GM23248 (cell line): ENCODE measurements around the gene TCF12. TPM values are rescaled to one million over a fixed set of nuclear protein-coding genes. Genes with fewer than 3 reads are reported as not detected.

Experiments
- DNase-seq: peaks from one replicate; pipeline ENCODE4 v3.0.0-alpha.2; 2015
- H2AFZ ChIP-seq: fragments of 200-600 bp; sonication (generic); 2 replicates; pipeline ENCODE4 v1.6.1; 2016; ENCODE audit warnings: antibody characterized with exemption
- H3F3A ChIP-seq: fragments of 200-600 bp; sonication (generic); 2 replicates; pipeline ENCODE4 v1.6.1; 2016; ENCODE audit warnings: mild to moderate bottlenecking, antibody characterized with exemption, mixed run types; ENCODE audit not compliant: insufficient read depth
- H3K27ac ChIP-seq: fragments of 200-600 bp; sonication (generic); 2 replicates; pipeline ENCODE4 v1.5.1; 2016; ENCODE audit warnings: mild to moderate bottlenecking
- H3K27me3 ChIP-seq: fragments of 200-600 bp; sonication (generic); replicated peaks from 2 replicates; pipeline ENCODE4 v1.6.1; 2016; ENCODE audit warnings: mild to moderate bottlenecking; ENCODE audit not compliant: insufficient read depth
- H3K36me3 ChIP-seq: fragments of 200-600 bp; sonication (generic); 2 replicates; pipeline ENCODE4 v1.6.1; 2016; ENCODE audit warnings: low read depth, mild to moderate bottlenecking
- H3K4me1 ChIP-seq: fragments of 200-600 bp; sonication (generic); 2 replicates; pipeline ENCODE4 v1.6.1; 2016; ENCODE audit warnings: mild to moderate bottlenecking; ENCODE audit not compliant: insufficient read depth
- H3K4me2 ChIP-seq: fragments of 200-600 bp; sonication (generic); one replicate; pipeline ENCODE4 v1.6.1; 2016; ENCODE audit warnings: mild to moderate bottlenecking; ENCODE audit not compliant: unreplicated experiment
- H3K4me3 ChIP-seq: fragments of 200-600 bp; sonication (generic); 2 replicates; pipeline ENCODE4 v1.5.1; 2016; ENCODE audit warnings: mild to moderate bottlenecking
- H3K79me2 ChIP-seq: fragments of 200-600 bp; sonication (generic); 2 replicates; pipeline ENCODE4 v1.6.1; 2016; ENCODE audit warnings: mild to moderate bottlenecking; ENCODE audit not compliant: insufficient read depth
- H3K9ac ChIP-seq: fragments of 200-600 bp; sonication (generic); 2 replicates; pipeline ENCODE4 v1.6.1; 2016; ENCODE audit warnings: mild to moderate bottlenecking
- H3K9me2 ChIP-seq: fragments of 200-600 bp; sonication (generic); 2 replicates; pipeline ENCODE4 v1.6.1; 2016; ENCODE audit warnings: mixed run types, mild to moderate bottlenecking, moderate library complexity; ENCODE audit not compliant: insufficient read depth
- H3K9me3 ChIP-seq: fragments of 200-600 bp; sonication (generic); one replicate; pipeline ENCODE4 v1.6.1; 2017; ENCODE audit warnings: low read depth
- H4K20me1 ChIP-seq: fragments of 200-600 bp; sonication (generic); 2 replicates; pipeline ENCODE4 v1.6.0; 2016; ENCODE audit not compliant: insufficient read depth
- EZH2 ChIP-seq: fragments of 200-600 bp; sonication (generic); IDR thresholded peaks from 2 replicates; pipeline ENCODE4 v1.6.1; 2018; ENCODE audit warnings: antibody characterized with exemption, mild to moderate bottlenecking; ENCODE audit not compliant: insufficient read depth, poor library complexity, severe bottlenecking
- EZH2phosphoT487 ChIP-seq: fragments of 200-600 bp; sonication (generic); IDR thresholded peaks from 2 replicates; pipeline ENCODE4 v1.6.1; 2018; ENCODE audit warnings: antibody characterized with exemption, moderate library complexity, mild to moderate bottlenecking, low read depth; ENCODE audit not compliant: insufficient read depth
- WGBS, 2 experiments: methylation state at CpG; one replicate each; pipeline ENCODE4 v1.1.6; 2015 to 2017; ENCODE audit warnings: low lambda C conversion rate in 2 of 2, low coverage in 1 of 2; ENCODE audit errors: missing lambda C conversion rate in 2 of 2; 5-methylcytosine and 5-hydroxymethylcytosine counted together
- in situ Hi-C: fragments of 300-500 bp; cut with MboI; formaldehyde crosslinking; loops from 2 replicates; pipeline ENCODE4 v1.15.0; 2020
- polyA plus RNA-seq: library from polyadenylated mRNA; unstranded; fragments of >200 nt; fragmentation: Nextera tagmentation; extraction: Ambion mirVana; gene quantifications from 2 replicates; pipeline ENCODE4 v1.2.1, GENCODE V29; 2016
- total RNA-seq: library from RNA; depleted of rRNA; stranded (reverse); fragments of >200 nt; shearing (Covaris generic); gene quantifications from 2 replicates; pipeline ENCODE4 v1.2.3, GENCODE V29; 2014

The TCF12 gene
- total and polyA plus RNA-seq, 2 experiments from 2014 or later: 53.6 to 58.6 TPM

GRCh38 chr15:56963710-56964109 is 45.3 kb downstream of the TCF12 start:
- in situ Hi-C loops: no loop called here
- Histone ChIP-seq H3K79me2 (peaks cover 99% of the 10 kb centered on the region), H3K27ac (no peak overlapping the region), H3K9ac (no peak overlapping the region; the same call in 1 of the 2 replicates), H3K9me2 (no peaks in the 10 kb centered on the region), H3K36me3 (no peaks in the 10 kb centered on the region), H4K20me1 (peaks cover 23% of the 10 kb centered on the region; the same call in 1 of the 2 replicates), H3K4me2 (no peak overlapping the region), H3K4me1 (peaks cover 53% of the 10 kb centered on the region), H2AFZ (no peak overlapping the region), H3F3A (peaks cover 20% of the 10 kb centered on the region; the same call in 1 of the 2 replicates), H3K27me3 (no peaks in the 10 kb centered on the region), H3K9me3 (no peaks in the 10 kb centered on the region), H3K4me3 (no peak overlapping the region)
- 52 to 57% methylated on average over 4 of the region's 4 CpGs for WGBS, 2 experiments
- TF ChIP-seq EZH2 (no peak), EZH2phosphoT487 (no peak)
- no peak for DNase-seq

- Histone ChIP-seq H3F3A (peaks cover 20% of the 10 kb centered on the region; the same call in 1 of the 2 replicates), H3K4me3 (no peak overlapping the region), H4K20me1 (peaks cover 23% of the 10 kb centered on the region; the same call in 1 of the 2 replicates), H3K9me2 (no peaks in the 10 kb centered on the region), H3K4me1 (peaks cover 52% of the 10 kb centered on the region), H3K36me3 (no peaks in the 10 kb centered on the region), H2AFZ (no peak overlapping the region), H3K27ac (peak overlapping the region; percentile 29), H3K9ac (peak overlapping the region; percentile 12; the same call in 1 of the 2 replicates), H3K4me2 (no peak overlapping the region), H3K79me2 (peaks cover 99% of the 10 kb centered on the region), H3K27me3 (no peaks in the 10 kb centered on the region), H3K9me3 (no peaks in the 10 kb centered on the region)
- peak; percentile 52 for DNase-seq
- TF ChIP-seq EZH2: no peak
- TF ChIP-seq EZH2phosphoT487: no peak
- WGBS, 2 experiments: 43 to 82% methylated on average over 1 of the region's 1 CpG
- in situ Hi-C loops: no loop called here
Observed at GRCh38 chr15:56964182-56964581, 45.7 kb downstream of the TCF12 start.

DNA sequence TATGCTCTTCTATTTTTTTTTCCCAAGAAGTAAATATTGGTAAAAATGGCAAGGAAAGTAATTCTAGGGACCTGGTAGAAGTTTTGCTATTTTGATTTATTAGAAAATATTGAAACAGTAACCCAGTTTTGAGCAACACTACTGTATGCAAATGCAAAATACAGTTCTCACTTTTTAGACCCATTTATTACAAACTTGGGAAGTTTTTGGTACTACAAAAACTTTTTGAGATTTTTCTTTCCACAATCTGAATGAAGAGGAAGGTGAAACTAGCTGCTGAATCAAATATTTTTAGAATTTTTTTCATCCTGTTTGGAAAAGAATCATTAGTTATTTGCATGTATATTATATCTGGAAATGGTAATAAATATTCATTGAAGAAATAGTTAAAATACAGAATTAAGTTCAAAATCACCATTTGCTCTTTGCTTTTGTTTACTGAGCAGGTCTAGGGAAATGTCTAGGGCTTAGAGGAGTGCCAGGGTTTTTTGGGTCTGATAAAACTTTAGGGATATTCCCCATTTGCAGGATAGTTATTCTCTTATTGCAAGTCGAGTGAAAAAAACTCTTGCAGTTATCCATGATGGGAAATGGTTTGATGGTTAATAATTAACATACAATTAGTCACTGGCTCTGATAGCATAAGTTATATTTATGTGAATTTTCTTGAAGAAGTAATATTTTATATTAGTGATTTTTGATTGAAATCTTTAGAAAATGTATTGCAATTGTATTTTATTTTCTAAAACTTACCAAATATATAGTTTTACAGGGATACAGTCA is 47.0 kb downstream of the TCF12 start:
- peaks cover 39% of the 10 kb centered on the region for H3K4me1 ChIP-seq
- no peak overlapping the region for H2AFZ ChIP-seq
- H3F3A ChIP-seq: peaks cover 20% of the 10 kb centered on the region; the same call in 1 of the 2 replicates
- in situ Hi-C loops: no loop called here
- H3K9me2 ChIP-seq: no peaks in the 10 kb centered on the region
- H3K9ac ChIP-seq: no peak overlapping the region
- peaks cover 23% of the 10 kb centered on the region; the same call in 1 of the 2 replicates for H4K20me1 ChIP-seq
- H3K9me3 ChIP-seq: no peaks in the 10 kb centered on the region
- no peak overlapping the region for H3K4me3 ChIP-seq
- peaks cover 99% of the 10 kb centered on the region for H3K79me2 ChIP-seq
- 100% methylated on average over 1 of the region's 1 CpG for WGBS, 2 experiments
- H3K36me3 ChIP-seq: no peaks in the 10 kb centered on the region
- no peak for DNase-seq
- no peaks in the 10 kb centered on the region for H3K27me3 ChIP-seq
- TF ChIP-seq EZH2: no peak
- no peak for TF ChIP-seq EZH2phosphoT487
- H3K4me2 ChIP-seq: no peak overlapping the region
- H3K27ac ChIP-seq: no peak overlapping the region

DNA sequence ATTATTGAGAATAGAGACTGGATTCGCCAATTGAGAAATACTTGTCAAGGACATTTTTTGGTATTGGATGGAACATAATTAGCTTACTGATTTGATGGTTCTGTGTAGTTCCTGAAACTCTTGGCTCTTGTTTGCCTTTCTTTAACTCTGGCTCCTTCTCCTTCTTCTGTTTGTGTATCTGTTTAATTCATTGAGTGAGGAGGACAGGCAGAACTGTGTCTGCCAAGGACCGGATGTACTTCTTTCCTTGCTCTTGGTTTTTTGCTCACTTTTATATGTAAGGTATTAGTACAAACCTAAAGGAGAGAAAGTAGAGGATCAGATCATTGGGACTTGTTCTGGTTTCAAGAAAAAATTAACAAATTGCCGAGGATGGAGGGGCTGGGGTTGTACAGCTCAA is 48.9 kb downstream of the TCF12 start:
- no peak for DNase-seq
- no peaks in the 10 kb centered on the region for H3K9me3 ChIP-seq
- H3F3A ChIP-seq: peaks cover 18% of the 10 kb centered on the region; the same call in 1 of the 2 replicates
- H3K79me2 ChIP-seq: peaks cover 100% of the 10 kb centered on the region
- H3K4me2 ChIP-seq: no peak overlapping the region
- no peak overlapping the region for H3K4me3 ChIP-seq
- H3K27me3 ChIP-seq: no peaks in the 10 kb centered on the region
- H2AFZ ChIP-seq: no peak overlapping the region
- no peak overlapping the region for H3K27ac ChIP-seq
- no peaks in the 10 kb centered on the region for H3K9me2 ChIP-seq
- in situ Hi-C loops: no loop called here
- WGBS, 2 experiments: 95 to 97% methylated on average over 3 of the region's 3 CpGs
- peaks cover 22% of the 10 kb centered on the region; the same call in 1 of the 2 replicates for H4K20me1 ChIP-seq
- TF ChIP-seq EZH2: no peak
- TF ChIP-seq EZH2phosphoT487: no peak
- H3K4me1 ChIP-seq: peaks cover 36% of the 10 kb centered on the region
- H3K36me3 ChIP-seq: no peaks in the 10 kb centered on the region
- no peak overlapping the region for H3K9ac ChIP-seq
